GM10248 (cell line): Measurements from ENCODE around the gene BARX2.
"Not testable (repeated sequence)": the region's sequence is repeated elsewhere in the genome, so short reads cannot be mapped to it uniquely, and the experiment has no call there.

ENCODE experiments used
- CTCF ChIA-PET: fragments of 300-600 bp; sonication (Branson Sonifier 250); formaldehyde crosslinking; extraction: SDS; loops from one replicate; lab custom pipeline; 2021; ENCODE audit warnings: antibody characterized with exemption; lab: Yijun Ruan, JAX
- POLR2A ChIA-PET: fragments of 350-650 bp; sonication (Branson Sonifier 250); formaldehyde crosslinking; extraction: SDS; loops from one replicate; lab custom pipeline; 2020; ENCODE audit warnings: antibody characterized with exemption; lab: Yijun Ruan, JAX
- DNase-seq: peaks from one replicate; pipeline ENCODE4 v3.0.0; 2012; ENCODE audit errors: extremely low spot score
- CTCF ChIP-seq: IDR thresholded peaks from 2 replicates; pipeline ENCODE4 v1.5.1; 2012; ENCODE audit warnings: mild to moderate bottlenecking, low read depth; ENCODE audit errors: extremely low read depth, missing control alignments, control extremely low read depth

The BARX2 gene

GRCh38 chr11:129375751-129376657 is at the start of gene BARX2:
Gene BARX2, plus strand, starts transcription at chr11:129375848. Its CDS starts 188 bp downstream, at chr11:129376036.
- TF ChIP-seq CTCF = peak; percentile 39
- POLR2A ChIA-PET = no interaction called here
- CTCF ChIA-PET = interaction anchor here (0.6 to 2.4 kb wide), 10 partner anchors 9 to 376 kb away, joined by 3 to 11 read pairs (median 4); no protein-coding TSS in a partner anchor
- peak; percentile 42 for DNase-seq

- POLR2A ChIA-PET = no interaction called here
- CTCF ChIA-PET = interaction anchor here (1.5 kb wide), 1 partner anchor 8 kb away, joined by 7 read pairs; no protein-coding TSS in a partner anchor
- DNase-seq = no peak
- no peak for TF ChIP-seq CTCF
These were observed 48.7 kb upstream of the BARX2 start for GRCh38 chr11:129326921-129327320.

GRCh38 chr11:129327708-129328107 is 47.9 kb upstream of the BARX2 start:
- DNase-seq, POLR2A ChIA-PET: not testable (repeated sequence)
- CTCF ChIA-PET = interaction anchor here (1.3 to 1.5 kb wide), 2 partner anchors 9 to 23 kb away, joined by 3 to 7 read pairs; no protein-coding TSS in a partner anchor

- TF ChIP-seq CTCF = no peak
- no peak for DNase-seq
- CTCF ChIA-PET = interaction anchor here (1.2 to 2.4 kb wide), 2 partner anchors 11 to 211 kb away, joined by 5 to 10 read pairs; no protein-coding TSS in a partner anchor
- POLR2A ChIA-PET = no interaction called here
These were observed 46.9 kb upstream of the BARX2 start for GRCh38 chr11:129328756-129329155.

- CTCF ChIA-PET = interaction anchor here (0.8 to 2.9 kb wide), 9 partner anchors 11 to 447 kb away, joined by 3 to 19 read pairs (median 5); no protein-coding TSS in a partner anchor
- POLR2A ChIA-PET = interaction anchor here (0.6 kb wide), 1 partner anchor 61 kb away, joined by 3 read pairs; no protein-coding TSS in a partner anchor
- no peak for DNase-seq
- no peak for TF ChIP-seq CTCF
These were observed 44.4 kb upstream of the BARX2 start for GRCh38 chr11:129331217-129331616.

GRCh38 chr11:129331871-129332274 is 43.8 kb upstream of the BARX2 start:
- ChIA-PET CTCF (interaction anchor here (0.8 to 2.9 kb wide), 9 partner anchors 12 to 448 kb away, joined by 3 to 19 read pairs (median 5); no protein-coding TSS in a partner anchor), POLR2A (interaction anchor here (0.6 kb wide), 1 partner anchor 62 kb away, joined by 3 read pairs; no protein-coding TSS in a partner anchor)
- peak; percentile 83 for TF ChIP-seq CTCF
- peak; percentile 62 for DNase-seq
